HUES6 (cell line): ENCODE results near the gene C12orf43.

Experiments used
- H3K27ac ChIP-seq: 2 replicates; pipeline ENCODE4 v1.7.0; 2013; ENCODE audit warnings: low read depth, mild to moderate bottlenecking, low read length, inconsistent platforms
- H3K27me3 ChIP-seq: 2 replicates; pipeline ENCODE4 v1.6.1; 2013; ENCODE audit warnings: low read length; ENCODE audit not compliant: control insufficient read depth, insufficient read depth
- H3K36me3 ChIP-seq: 2 replicates; pipeline ENCODE4 v1.6.1; 2013; ENCODE audit warnings: low read length; ENCODE audit not compliant: control insufficient read depth, insufficient read depth
- H3K4me1 ChIP-seq: 2 replicates; pipeline ENCODE4 v1.6.1; 2013; ENCODE audit warnings: low read length; ENCODE audit not compliant: control insufficient read depth, insufficient read depth
- H3K4me3 ChIP-seq: 2 replicates; pipeline ENCODE4 v1.5.1; 2013; ENCODE audit warnings: low read depth, low read length
- H3K9ac ChIP-seq: one replicate; pipeline ENCODE4 v1.6.1; 2013; ENCODE audit warnings: mild to moderate bottlenecking, low read length
- H3K9me3 ChIP-seq: 2 replicates; pipeline ENCODE4 v1.6.1; 2013; ENCODE audit warnings: low read depth, low read length; ENCODE audit not compliant: control insufficient read depth, insufficient read depth

Gene C12orf43

DNA sequence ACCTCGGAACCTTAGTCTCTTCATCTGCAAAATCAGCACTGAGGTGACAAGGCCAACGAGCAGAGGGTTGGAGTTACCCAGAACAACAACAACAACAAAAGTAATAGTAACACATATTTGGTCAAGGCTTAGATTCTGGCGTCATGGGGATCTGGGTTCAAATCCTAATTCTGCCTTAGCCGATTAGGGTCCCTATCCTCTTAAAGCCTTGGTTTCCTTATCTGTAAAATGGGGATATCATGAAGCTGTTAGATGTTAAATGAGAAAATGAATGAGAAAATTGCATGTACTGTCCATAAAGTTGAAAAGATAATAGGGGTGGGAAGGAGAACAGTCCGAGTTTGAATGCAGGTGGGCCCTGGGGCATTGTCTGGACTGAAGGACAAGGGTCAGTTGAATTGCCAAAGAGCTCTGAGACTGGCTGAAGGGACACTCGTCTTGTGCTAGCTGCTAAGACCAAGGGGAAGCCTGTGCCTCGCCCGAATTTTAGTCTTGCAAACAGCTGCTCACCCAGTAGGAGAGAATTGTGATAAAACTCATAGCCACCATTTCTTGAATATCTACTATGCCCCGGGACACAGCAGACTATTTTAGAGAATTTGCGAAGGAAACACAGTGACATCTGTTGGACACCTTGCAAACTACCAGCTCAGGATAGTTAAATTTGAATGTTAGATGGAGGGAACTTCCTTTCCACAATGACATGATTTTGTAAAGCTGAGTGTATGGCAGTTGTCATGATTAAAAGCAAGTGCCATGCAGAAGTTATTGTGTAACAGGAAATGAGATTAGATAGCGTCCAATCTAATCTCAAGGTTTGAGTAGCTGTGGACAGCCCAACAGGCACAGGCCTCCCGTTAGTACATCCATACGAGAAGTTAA is 44.7 kb downstream of the C12orf43 start:
- Histone ChIP-seq H3K9ac (no peak overlapping the region), H3K4me3 (no peak overlapping the region), H3K27ac (no peak overlapping the region), H3K27me3 (no peaks in the 10 kb centered on the region), H3K9me3 (no peaks in the 10 kb centered on the region), H3K4me1 (peaks cover 3% of the 10 kb centered on the region; the same call in 1 of the 2 replicates), H3K36me3 (no peaks in the 10 kb centered on the region)

DNA sequence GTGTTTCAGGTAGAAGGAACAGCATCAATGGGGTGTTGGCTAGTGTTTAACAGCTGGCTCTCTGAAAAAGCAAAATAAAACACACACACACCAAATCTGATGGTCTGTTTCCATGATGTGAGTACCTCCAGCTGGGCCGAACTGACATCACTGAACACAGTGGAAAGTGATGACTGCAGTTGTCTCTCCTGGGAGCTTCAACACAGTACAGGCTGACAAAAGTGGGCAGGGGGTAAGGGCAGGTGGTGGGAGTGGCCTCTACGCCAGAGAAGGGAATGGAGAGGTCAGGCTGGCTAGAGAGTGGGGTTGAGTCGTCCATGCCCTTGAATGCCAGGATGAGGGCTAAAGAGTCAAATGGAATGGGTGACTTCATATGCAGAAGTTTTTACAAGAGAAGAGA is 46.0 kb downstream of the C12orf43 start:
- Histone ChIP-seq H3K4me3 (no peak overlapping the region), H3K27me3 (no peaks in the 10 kb centered on the region), H3K9me3 (no peaks in the 10 kb centered on the region), H3K9ac (no peak overlapping the region), H3K36me3 (no peaks in the 10 kb centered on the region), H3K27ac (no peak overlapping the region), H3K4me1 (peaks cover 3% of the 10 kb centered on the region; the same call in 1 of the 2 replicates)

DNA sequence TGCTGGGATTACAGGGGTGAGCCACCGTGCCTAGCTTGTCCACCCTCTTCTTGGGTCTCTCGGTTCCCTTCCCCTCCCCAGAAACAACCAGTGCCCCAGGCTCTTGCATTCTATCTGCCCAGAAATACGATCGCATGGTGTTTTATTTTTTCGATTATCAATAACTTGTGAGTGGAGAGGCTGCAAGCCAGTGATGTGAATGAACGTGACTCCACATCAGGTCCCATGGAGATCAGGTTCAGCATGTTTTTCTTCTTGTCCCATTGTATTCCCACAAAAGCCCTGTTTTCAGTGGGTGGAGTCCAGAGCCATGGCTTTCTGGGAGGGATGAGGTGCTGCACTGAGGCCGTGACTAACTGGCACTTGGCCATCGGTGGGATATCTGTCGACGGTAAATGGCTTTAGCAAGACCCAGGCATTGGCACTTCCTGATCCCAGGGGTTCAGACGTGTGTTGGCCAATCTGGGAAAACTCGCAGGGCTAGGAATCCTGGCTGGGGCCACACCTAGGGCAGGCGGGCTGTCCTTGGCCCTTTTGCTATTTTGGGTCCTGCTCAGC is 50.7 kb downstream of the C12orf43 start:
- no peaks in the 10 kb centered on the region for H3K36me3 ChIP-seq
- no peaks in the 10 kb centered on the region for H3K9me3 ChIP-seq
- H3K27me3 ChIP-seq: no peaks in the 10 kb centered on the region
- no peak overlapping the region for H3K27ac ChIP-seq
- no peak overlapping the region for H3K9ac ChIP-seq
- H3K4me3 ChIP-seq: no peak overlapping the region
- peaks cover 3% of the 10 kb centered on the region; the same call in 1 of the 2 replicates for H3K4me1 ChIP-seq

DNA sequence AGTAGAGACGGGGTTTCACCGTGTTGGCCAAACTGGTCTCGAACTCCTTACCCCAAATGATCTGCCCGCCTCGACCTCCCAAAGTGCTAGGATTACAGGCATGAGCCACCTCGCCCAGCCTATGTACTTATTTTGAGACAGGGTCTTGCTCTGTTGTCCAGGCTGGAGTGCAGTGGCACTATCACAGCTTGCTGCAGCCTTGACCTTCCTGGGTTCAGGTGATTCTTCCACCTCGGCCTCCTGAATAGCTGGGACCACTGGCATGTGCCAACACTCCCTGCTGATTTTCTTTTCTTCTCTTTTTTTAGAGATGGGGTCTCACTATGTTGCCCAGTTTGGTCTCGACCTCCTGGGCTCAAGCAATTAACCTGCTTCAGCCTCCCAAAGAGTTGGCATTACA is 52.0 kb downstream of the C12orf43 start:
- Histone ChIP-seq H3K9ac (no peak overlapping the region), H3K4me1 (peaks cover 3% of the 10 kb centered on the region; the same call in 1 of the 2 replicates)

DNA sequence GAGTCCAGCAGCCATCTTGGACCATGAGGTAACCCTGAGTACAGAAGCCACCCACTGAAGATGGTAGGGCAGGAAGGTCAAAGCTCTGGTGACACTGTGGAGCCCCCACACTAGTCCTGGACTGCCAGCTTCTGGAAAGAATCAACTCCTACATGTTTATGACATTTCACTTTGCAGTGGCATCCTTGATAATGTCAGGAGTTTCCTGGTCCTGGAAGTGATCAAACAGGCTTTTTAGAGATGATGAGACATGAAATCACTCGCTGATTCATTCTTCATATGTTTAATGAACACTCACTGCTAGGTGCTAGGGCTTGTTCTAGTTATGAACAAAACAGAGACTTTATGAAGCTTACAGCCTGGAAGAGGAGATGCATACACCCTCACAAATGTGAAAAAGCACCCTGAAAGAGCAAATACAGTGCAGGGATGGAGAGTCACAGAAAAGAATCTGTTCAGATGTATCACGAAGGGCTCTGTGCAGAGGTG is 53.7 kb downstream of the C12orf43 start:
- no peak overlapping the region for H3K27ac ChIP-seq
- H3K4me1 ChIP-seq: peaks cover 3% of the 10 kb centered on the region; the same call in 1 of the 2 replicates
- no peaks in the 10 kb centered on the region for H3K9me3 ChIP-seq
- H3K4me3 ChIP-seq: no peak overlapping the region
- H3K27me3 ChIP-seq: no peaks in the 10 kb centered on the region
- no peak overlapping the region for H3K9ac ChIP-seq
- H3K36me3 ChIP-seq: no peaks in the 10 kb centered on the region

More for the DNA sequence above, 52.0 kb downstream of the C12orf43 start:
- Histone ChIP-seq H3K27me3 (no peaks in the 10 kb centered on the region), H3K27ac (no peak overlapping the region), H3K36me3 (no peaks in the 10 kb centered on the region), H3K4me3 (no peak overlapping the region), H3K9me3 (no peaks in the 10 kb centered on the region)

DNA sequence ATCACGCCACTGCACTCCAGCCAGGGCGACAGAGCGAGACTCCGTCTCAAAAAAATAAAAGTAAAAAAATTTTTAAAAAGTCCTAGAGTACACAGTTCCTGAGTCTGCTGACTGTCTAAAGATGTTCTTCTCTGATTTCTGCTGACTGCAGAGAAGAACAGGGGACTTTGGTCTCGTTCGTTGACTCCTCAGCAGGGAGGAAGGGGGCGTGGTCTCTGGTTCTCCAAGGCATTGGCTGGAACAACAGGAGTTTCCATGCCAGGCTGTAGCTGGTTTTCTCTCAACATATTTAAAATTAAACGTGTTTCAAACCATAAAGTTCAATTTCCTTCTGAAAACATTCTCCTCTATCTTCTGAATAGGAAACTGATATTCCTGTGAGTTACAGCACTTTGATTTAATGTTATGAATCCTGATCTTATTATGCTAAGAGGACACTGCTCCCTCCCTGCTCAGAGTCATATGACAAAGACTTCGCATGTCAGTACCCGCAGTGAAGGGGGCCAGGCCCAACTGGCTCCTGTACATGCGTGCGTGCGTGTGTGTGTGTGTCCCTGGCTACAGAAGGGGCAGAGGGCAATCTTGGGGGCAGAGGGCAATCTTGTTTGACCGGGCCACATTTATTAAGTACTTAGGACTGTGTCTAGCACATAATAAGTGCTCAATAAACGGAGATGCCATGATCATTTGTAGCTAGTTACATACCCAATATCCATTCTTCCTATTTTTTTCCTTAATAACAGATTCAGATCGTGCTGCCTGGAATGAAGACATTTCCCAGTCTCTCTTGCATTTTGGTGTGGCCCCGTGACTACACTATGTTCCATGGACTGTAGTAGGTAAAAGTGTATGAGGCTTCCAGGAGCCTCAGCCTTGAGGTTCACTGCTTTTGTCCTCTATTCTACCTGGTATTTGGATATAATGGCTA is 54.4 kb downstream of the C12orf43 start:
- H3K27ac ChIP-seq: no peak overlapping the region
- H3K4me3 ChIP-seq: no peak overlapping the region
- no peak overlapping the region for H3K9ac ChIP-seq
- no peaks in the 10 kb centered on the region for H3K9me3 ChIP-seq
- no peaks in the 10 kb centered on the region for H3K36me3 ChIP-seq
- peaks cover 3% of the 10 kb centered on the region; the same call in 1 of the 2 replicates for H3K4me1 ChIP-seq
- H3K27me3 ChIP-seq: no peaks in the 10 kb centered on the region

- no peak overlapping the region for H3K4me3 ChIP-seq
- H3K27me3 ChIP-seq: no peaks in the 10 kb centered on the region
- no peak overlapping the region for H3K27ac ChIP-seq
- peaks cover 3% of the 10 kb centered on the region; the same call in 1 of the 2 replicates for H3K4me1 ChIP-seq
- no peak overlapping the region for H3K9ac ChIP-seq
- H3K36me3 ChIP-seq: no peaks in the 10 kb centered on the region
- no peaks in the 10 kb centered on the region for H3K9me3 ChIP-seq
Observed at GRCh38 chr12:120960657-120961056, 55.6 kb downstream of the C12orf43 start.

- Histone ChIP-seq H3K27ac (no peak overlapping the region), H3K4me3 (no peak overlapping the region), H3K4me1 (peaks cover 3% of the 10 kb centered on the region; the same call in 1 of the 2 replicates), H3K9ac (no peak overlapping the region), H3K36me3 (no peaks in the 10 kb centered on the region), H3K9me3 (peaks cover 3% of the 10 kb centered on the region; the same call in 1 of the 2 replicates), H3K27me3 (no peaks in the 10 kb centered on the region)
Observed at GRCh38 chr12:120959111-120959878, 57.0 kb downstream of the C12orf43 start.

DNA sequence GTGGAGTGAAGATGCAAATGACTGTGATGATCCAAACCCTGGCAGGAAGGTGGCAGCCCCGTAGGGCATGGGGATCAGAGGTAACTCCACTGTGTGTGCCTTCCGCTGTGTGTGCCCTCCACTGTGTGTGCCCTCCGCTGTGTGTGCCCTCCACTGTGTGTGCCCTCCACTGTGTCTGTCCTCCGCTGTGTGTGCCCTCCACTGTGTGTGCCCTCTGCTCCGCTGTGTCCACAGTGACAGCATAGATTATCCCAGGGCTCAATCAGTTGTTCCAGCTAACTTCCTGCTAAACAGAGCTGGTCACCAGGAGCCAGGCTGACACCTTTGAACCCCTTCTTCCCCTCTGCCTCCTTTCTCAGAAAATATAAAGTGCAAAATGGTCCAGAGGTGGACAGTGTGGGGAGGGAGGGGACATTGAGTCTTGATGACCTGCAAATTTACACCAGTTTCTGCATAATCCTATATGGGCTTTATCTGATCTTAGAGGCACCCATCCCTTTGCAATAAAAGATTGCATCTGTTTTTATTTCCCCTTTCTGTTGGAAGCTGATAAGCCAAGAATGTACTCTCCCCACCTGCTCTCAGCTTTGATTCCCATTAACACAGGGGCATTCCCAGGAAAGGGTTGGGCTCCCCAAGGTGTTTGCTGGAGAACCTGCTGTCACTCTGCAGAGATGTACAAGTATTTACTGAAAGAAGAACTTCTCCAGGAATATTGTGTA is 59.5 kb downstream of the C12orf43 start:
- Histone ChIP-seq H3K36me3 (no peaks in the 10 kb centered on the region), H3K4me1 (peaks cover under 1% of the 10 kb centered on the region; the same call in 1 of the 2 replicates), H3K4me3 (no peak overlapping the region), H3K27me3 (no peaks in the 10 kb centered on the region), H3K9me3 (peaks cover 3% of the 10 kb centered on the region; the same call in 1 of the 2 replicates), H3K9ac (no peak overlapping the region), H3K27ac (no peak overlapping the region)
